IPS DF 19.7 (cell line): Measurements from ENCODE around the gene BCR.

Source experiments
- DNase-seq: peaks from one replicate; pipeline ENCODE4 v3.0.0-alpha.2; 2013; ENCODE audit warnings: low read depth, low spot score

BCR gene

GRCh38 chr22:23274146-23274526 is 93.8 kb downstream of the BCR start:
- DNase-seq = no peak

GRCh38 chr22:23274891-23275694 is 94.8 kb downstream of the BCR start:
- no peak for DNase-seq

DNA sequence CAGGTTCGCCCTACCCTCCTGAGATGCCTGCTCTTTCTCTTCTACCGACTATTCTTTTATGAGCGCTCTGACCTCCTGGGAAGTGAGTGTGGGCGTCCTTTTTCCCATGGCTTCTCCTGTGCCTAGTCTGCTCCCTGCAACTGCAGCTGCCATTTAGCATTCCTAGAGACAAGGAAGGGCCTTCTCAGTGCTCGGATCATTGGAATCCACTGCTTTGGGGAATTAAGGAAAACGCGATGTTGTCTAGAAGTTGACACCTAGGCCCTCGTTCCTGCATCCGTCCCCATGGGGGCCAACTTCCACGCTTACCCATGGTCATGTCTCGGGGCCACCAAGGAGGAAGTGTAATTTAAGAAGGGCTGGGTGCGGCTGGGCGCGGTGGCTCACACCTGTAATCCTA is 95.4 kb downstream of the BCR start:
- no peak for DNase-seq

DNA sequence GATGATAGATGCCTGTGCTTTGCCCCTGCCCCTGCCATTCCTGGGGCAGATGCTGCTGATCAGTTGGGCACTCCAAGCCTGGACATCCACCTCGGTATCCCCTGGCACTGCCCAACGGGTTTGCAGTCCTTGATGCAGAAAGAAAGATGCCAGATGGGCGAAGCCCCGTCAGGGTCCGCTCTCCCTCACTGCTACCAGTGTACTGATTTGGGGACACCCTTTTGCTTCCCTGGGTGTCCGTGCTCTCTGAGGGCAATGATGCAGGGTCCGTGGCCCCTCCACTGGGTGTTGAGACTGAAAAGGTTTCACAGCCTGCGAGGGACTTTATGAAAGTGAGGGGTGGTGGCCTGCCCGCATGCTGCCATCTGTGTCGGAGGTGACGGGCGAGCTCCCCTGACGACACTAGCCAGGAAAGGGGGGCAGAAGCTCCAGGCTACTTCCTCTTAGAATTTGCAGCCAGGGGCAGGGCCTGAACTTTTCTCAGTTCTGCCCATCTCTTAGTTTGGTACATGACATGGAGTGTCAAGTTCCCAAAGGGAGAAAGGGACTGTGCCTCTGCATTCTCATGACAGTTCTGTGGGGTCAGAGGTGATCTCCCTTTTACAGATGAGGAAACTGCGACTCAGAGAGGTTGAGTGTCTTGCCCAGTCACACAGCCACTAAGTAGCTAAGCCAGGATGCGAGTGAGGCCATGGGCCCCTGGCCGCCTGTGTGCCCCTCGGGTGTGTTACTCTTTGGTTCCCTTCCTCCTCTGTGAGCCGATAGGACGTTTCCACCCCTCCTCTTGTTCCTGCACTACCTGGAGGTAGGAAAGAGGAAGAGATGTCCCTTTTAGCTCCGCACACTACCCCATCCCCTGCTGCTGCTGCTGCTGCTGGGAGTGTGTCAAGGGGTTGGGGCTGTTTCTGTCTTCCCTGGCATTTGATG is 96.6 kb downstream of the BCR start:
- DNase-seq = no peak

DNA sequence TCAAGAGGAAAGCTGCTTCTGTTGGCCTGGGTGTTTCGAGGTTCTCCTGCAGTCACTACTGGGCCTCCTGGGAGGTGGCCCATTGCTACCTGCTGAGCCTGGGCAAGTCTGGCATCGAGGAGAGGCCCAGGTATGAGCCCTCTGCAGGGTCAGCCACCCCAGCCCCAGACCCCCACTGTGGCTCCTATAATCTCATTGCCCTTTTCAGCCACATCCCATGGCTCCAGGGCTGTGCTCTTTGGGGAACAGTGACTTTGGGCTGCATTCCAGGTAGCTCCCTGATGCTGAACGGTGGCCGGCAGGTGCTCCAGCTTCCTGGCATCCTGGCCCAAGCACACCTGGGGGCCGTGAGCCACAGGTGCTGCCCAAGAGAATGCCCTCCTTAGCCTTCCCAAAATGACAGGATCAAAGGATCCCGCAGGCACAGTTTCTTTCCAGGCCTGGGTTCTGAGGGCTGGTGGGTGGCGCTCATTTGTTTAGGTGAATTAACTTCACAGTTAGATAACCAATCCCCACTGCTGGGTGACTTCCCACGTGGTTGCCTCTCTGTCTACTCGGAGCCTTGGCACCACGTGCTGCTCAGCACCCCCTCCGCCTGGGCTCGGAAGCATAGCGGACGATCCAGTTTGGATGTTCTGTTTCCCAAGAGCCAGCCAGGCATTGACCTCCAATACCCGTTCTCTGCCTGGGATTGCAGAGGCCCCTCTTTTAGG is 97.4 kb downstream of the BCR start:
- DNase-seq = no peak

- no peak for DNase-seq
These were observed 98.8 kb downstream of the BCR start for GRCh38 chr22:23278883-23279675.

- DNase-seq = no peak
These were observed 99.5 kb downstream of the BCR start for GRCh38 chr22:23279781-23280180.

GRCh38 chr22:23280356-23281052 is 100.2 kb downstream of the BCR start:
- no peak for DNase-seq

GRCh38 chr22:23281053-23281405 is 100.7 kb downstream of the BCR start:
- DNase-seq = no peak

- peak; percentile 50 for DNase-seq
These were observed 101.2 kb downstream of the BCR start for GRCh38 chr22:23281406-23282088.

DNA sequence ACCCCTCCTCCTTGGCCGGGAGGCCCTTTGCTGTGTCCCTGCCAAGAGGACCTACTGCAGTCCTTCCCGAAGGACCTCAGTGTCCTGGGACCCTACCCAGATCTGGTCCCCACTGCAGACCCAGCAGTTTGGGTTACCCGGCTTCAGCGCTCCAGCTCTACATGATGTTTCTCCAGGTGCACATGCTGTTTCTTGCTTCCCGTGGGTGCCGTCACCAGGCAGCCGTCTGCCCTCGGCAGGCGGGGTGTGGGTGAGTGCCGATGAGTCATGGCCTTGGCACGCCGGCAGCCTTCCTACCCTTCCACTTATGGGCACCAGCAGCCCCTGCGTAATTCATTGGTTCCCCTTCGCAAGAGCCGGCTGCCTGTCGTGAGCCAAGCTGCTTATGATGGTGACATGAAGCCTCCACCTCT is 101.8 kb downstream of the BCR start:
- DNase-seq = no peak

DNA sequence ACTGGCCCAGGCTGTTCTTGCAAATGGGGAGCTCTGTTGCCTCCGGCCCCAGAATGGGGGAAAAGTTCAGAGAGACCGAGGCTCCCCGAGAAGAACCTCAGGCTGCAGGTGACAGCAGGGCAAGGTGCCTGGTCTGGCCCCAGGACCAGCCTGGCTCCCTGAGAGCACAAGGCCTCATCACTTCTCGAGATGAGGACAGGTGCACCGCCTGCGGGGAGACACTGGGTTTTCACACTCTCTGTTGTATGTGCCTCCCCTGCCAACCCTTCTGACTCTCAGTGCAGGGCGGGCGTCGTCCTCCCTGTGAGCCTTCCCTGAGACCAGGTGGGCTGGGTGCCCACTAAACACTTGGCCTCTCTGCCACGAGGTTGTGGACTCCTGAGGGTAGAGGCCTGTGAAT is 102.2 kb downstream of the BCR start:
- DNase-seq = no peak

DNA sequence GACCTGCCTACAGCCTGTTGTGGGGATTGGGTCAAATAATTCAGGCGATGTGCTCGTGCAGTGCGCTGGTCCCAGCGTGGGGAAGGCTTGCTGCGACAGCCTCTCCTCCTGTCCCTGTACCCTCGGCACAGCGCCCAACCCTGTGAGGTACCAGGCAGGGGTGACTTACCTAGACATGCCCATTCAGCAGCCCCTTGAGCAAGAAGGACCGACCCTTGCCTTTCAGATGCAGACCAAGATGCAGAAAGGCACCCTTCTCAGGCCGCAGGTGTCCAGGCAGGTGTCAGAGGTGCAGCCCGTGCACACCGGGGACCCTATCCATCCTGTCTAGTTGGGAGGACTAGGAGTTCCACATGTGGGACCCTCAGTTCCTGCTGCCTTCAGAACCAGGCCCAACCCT is 102.7 kb downstream of the BCR start:
- DNase-seq = no peak

- no peak for DNase-seq
These were observed 103.5 kb downstream of the BCR start for GRCh38 chr22:23283591-23284503.

DNA sequence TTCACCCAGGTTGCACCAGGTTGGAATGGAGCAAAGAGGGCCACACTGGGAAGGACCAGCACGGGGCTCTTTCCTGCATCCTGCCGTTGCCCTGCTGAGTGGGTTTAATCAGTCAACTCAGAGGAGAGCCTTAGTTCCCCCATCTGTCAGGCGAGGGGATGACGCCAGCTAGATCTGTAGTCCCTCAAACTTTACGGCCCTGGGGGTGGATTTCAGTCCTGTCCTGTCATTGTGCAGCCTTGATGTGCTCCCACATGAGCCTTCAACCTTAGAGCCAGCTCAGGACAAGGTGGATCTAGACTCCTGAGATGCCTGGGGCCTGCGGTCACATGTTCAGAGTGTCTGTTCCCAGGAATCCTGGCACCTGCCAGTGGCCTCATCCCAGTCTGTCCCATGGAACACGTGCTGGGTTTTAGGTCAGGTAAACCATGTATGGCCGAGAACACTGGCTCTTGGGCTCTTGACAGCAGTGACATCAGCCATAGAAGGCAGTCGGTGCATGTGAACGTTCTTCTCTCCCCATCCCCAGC is 104.3 kb downstream of the BCR start:
- no peak for DNase-seq

GRCh38 chr22:23285236-23285635 is 104.9 kb downstream of the BCR start:
- no peak for DNase-seq

DNA sequence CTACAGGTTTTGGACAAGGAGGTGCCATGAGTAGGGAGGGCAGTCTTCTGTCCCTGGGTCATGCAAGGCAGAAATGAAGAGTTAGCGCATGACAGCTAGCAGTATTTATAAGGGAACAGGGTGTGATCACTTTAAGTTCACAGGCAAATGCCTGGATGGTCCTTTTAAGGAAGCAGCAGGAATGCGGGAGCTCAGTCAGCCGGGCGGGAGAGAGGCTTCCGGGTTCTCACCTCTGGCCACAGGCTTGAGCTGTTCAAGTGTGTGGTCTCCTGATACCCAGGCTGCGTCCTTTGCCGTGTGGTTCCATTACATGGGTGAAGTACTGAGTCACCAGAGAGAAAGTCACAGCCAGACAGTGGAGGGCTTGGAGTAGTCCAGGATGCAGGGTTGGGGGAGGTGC is 105.4 kb downstream of the BCR start:
- no peak for DNase-seq

GRCh38 chr22:23286296-23286695 is 106.0 kb downstream of the BCR start:
- DNase-seq = no peak
